Progenitor cell of endocrine pancreas (in vitro differentiated cells): Measurements from ENCODE around the gene PHACTR1. TPM values are rescaled to one million over a fixed set of nuclear protein-coding genes. Genes with fewer than 3 reads are reported as not detected.

Experiments
- DNase-seq: peaks from one replicate; pipeline ENCODE4 v3.0.0; 2021; ENCODE audit warnings: low spot score; ENCODE audit not compliant: unreplicated experiment
- H3K27ac Mint-ChIP-seq: 2 replicates; pipeline ENCODE4 v1.8.0; 2021; ENCODE audit warnings: mild to moderate bottlenecking, moderate library complexity, mixed read lengths
- H3K27me3 Mint-ChIP-seq: 2 replicates; pipeline ENCODE4 v1.8.0; 2021; ENCODE audit warnings: mixed read lengths
- H3K36me3 Mint-ChIP-seq: 2 replicates; pipeline ENCODE4 v1.8.0; 2022; ENCODE audit warnings: mixed read lengths; ENCODE audit not compliant: insufficient read depth
- H3K4me1 Mint-ChIP-seq: 2 replicates; pipeline ENCODE4 v1.8.0; 2021; ENCODE audit warnings: low read depth, mixed read lengths
- H3K4me3 Mint-ChIP-seq: 2 replicates; pipeline ENCODE4 v1.8.0; 2021; ENCODE audit warnings: low read depth, mild to moderate bottlenecking, moderate library complexity, mixed read lengths
- H3K9me3 Mint-ChIP-seq: 2 replicates; pipeline ENCODE4 v1.8.0; 2021; ENCODE audit warnings: low read depth, mixed read lengths
- CTCF ChIP-seq: fragments of 200-600 bp; sonication (generic); IDR thresholded peaks from one replicate; pipeline ENCODE4 v1.5.0; 2021; ENCODE audit warnings: antibody characterized with exemption, mild to moderate bottlenecking; ENCODE audit not compliant: unreplicated experiment
- total RNA-seq: library from RNA; stranded (reverse); gene quantifications from 2 replicates; pipeline ENCODE4 v1.2.1, GENCODE V29; 2021

The PHACTR1 gene
- total RNA-seq, 1 donor from 2014 or later: 8.6 TPM

GRCh38 chr6:12935637-12936036, 219.1 kb downstream of the PHACTR1 start:
- no peaks in the 10 kb centered on the region for H3K27me3 Mint-ChIP-seq
- H3K4me3 Mint-ChIP-seq: no peak overlapping the region
- H3K36me3 Mint-ChIP-seq: peaks cover 1% of the 10 kb centered on the region
- peaks cover 4% of the 10 kb centered on the region for H3K9me3 Mint-ChIP-seq
- no peak for DNase-seq
- no peaks in the 10 kb centered on the region for H3K4me1 Mint-ChIP-seq
- TF ChIP-seq CTCF: no peak
- H3K27ac Mint-ChIP-seq: no peak overlapping the region

- no peak for DNase-seq
- no peak for TF ChIP-seq CTCF
- Mint-ChIP-seq H3K36me3 (peaks cover 1% of the 10 kb centered on the region), H3K4me3 (no peak overlapping the region), H3K27me3 (no peaks in the 10 kb centered on the region), H3K27ac (no peak overlapping the region), H3K9me3 (peaks cover 4% of the 10 kb centered on the region), H3K4me1 (no peaks in the 10 kb centered on the region)
Observed at GRCh38 chr6:12937971-12938370, 221.4 kb downstream of the PHACTR1 start.

GRCh38 chr6:12939314-12939713, 222.7 kb downstream of the PHACTR1 start:
- Mint-ChIP-seq H3K27ac (no peak overlapping the region), H3K27me3 (no peaks in the 10 kb centered on the region), H3K4me3 (no peak overlapping the region), H3K4me1 (no peaks in the 10 kb centered on the region), H3K9me3 (peaks cover 4% of the 10 kb centered on the region), H3K36me3 (peaks cover 1% of the 10 kb centered on the region)
- DNase-seq: no peak
- no peak for TF ChIP-seq CTCF

GRCh38 chr6:12941422-12941821, 224.9 kb downstream of the PHACTR1 start:
- Mint-ChIP-seq H3K4me3 (no peak overlapping the region), H3K9me3 (peaks cover 4% of the 10 kb centered on the region), H3K36me3 (peaks cover 1% of the 10 kb centered on the region), H3K4me1 (no peaks in the 10 kb centered on the region), H3K27ac (no peak overlapping the region), H3K27me3 (no peaks in the 10 kb centered on the region)
- DNase-seq: no peak
- TF ChIP-seq CTCF: no peak

- Mint-ChIP-seq H3K36me3 (peaks cover 1% of the 10 kb centered on the region), H3K27ac (no peak overlapping the region), H3K27me3 (no peaks in the 10 kb centered on the region), H3K4me1 (no peaks in the 10 kb centered on the region), H3K4me3 (no peak overlapping the region), H3K9me3 (peaks cover 3% of the 10 kb centered on the region)
- no peak for TF ChIP-seq CTCF
- no peak for DNase-seq
Observed at GRCh38 chr6:12943549-12943948, 227.0 kb downstream of the PHACTR1 start.
